Testis (tissue), 2 donors: Measurements from ENCODE around the gene EPHA5.

ENCODE experiments used
- CTCF ChIP-seq, 3 experiments: fragments of 450-650 bp in 2 of 3; fragments of 200-600 bp in 1 of 3; sonication (generic) in 1 of 3; IDR thresholded peaks; one replicate each; pipeline ENCODE4 v1.5.1; 2016 to 2019; ENCODE audit warnings: antibody characterized with exemption in 3 of 3, mild to moderate bottlenecking in 2 of 3, moderate library complexity in 1 of 3
- POLR2A ChIP-seq: fragments of 450-650 bp; IDR thresholded peaks from one replicate; pipeline ENCODE4 v1.6.1; 2017; ENCODE audit warnings: antibody characterized with exemption, mild to moderate bottlenecking, moderate library complexity

GRCh38 chr4:65651031-65651430 lies 19.3 kb downstream of the EPHA5 start:
- TF ChIP-seq POLR2A (no peak), CTCF (IDR thresholded peaks at IDR 0.05) (no peak)
